Measurements from ENCODE around the gene RPS4Y2. TPM values are rescaled to one million over a fixed set of nuclear protein-coding genes. Genes with fewer than 3 reads are reported as not detected.

Gene RPS4Y2
- total RNA-seq, 1 donor = not detected

DNA sequence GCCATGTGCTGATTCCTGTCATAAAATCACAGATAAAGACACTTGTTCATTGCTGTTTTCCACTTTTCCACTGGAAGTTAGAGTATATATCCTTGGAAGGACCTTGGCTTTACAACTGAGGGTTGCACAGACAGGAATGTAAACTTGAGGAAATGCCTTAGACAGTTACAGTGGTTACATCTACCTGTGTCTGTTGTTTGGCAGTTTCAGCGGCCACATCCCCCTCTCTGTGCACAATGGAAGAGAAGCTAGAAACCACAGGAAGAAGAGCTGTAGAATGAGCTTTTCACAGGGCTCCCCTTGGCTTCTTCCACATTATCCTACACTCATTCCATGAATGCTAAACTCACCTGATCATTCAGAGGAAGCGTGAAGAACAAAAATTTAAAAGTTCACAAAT is 9.0 kb upstream of the RPS4Y2 start:
- no peak overlapping the region for H3K4me3 ChIP-seq (ENCODE audit: low read depth, low read length)
- no peak for TF ChIP-seq CTCF (IDR thresholded peaks at IDR 0.05; ENCODE audit: insufficient read depth, low read depth, low read length)
- DNase-seq (ENCODE audit: low read depth) = no peak

GRCh38 chrY:20763869-20764268 is 8.0 kb downstream of the RPS4Y2 start:
- no peak for TF ChIP-seq CTCF (IDR thresholded peaks at IDR 0.05; ENCODE audit: insufficient read depth, low read depth, low read length)
- no peak overlapping the region for H3K4me3 ChIP-seq (ENCODE audit: low read depth, low read length)
- DNase-seq (ENCODE audit: low read depth) = no peak

- no peak for DNase-seq (ENCODE audit: low read depth)
- no peak for TF ChIP-seq CTCF (IDR thresholded peaks at IDR 0.05; ENCODE audit: insufficient read depth, low read depth, low read length)
- H3K4me3 ChIP-seq (ENCODE audit: low read depth, low read length) = no peak overlapping the region
Observed at GRCh38 chrY:20765117-20765516, 9.2 kb downstream of the RPS4Y2 start.

DNA sequence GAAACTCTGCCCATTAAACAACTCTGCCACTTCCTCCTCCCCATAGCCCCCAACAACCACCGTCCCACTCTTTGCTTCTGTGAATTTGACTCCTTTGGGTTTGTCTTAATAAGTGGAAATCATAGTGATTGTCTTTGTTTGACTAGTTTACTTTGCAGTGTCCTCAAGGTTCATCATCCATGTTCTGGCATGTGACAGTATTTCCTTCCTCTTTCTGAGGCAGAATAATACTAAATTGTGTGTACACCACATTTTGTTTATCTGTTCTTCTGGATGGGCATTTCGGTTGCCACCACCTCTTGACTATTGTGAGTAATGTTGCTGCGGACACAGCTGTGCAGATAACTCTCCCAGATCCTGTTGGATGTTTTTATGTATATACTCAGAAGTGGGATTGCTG is 14.8 kb downstream of the RPS4Y2 start:
- no peak overlapping the region for H3K4me3 ChIP-seq (ENCODE audit: low read depth, low read length)
- DNase-seq (ENCODE audit: low read depth) = no peak
- no peak for TF ChIP-seq CTCF (IDR thresholded peaks at IDR 0.05; ENCODE audit: insufficient read depth, low read depth, low read length)

- no peak for DNase-seq (ENCODE audit: low read depth)
- no peak overlapping the region for H3K4me3 ChIP-seq (ENCODE audit: low read depth, low read length)
- TF ChIP-seq CTCF (IDR thresholded peaks at IDR 0.05; ENCODE audit: insufficient read depth, low read depth, low read length) = no peak
Observed at GRCh38 chrY:20776104-20776503, 20.2 kb downstream of the RPS4Y2 start.

DNA sequence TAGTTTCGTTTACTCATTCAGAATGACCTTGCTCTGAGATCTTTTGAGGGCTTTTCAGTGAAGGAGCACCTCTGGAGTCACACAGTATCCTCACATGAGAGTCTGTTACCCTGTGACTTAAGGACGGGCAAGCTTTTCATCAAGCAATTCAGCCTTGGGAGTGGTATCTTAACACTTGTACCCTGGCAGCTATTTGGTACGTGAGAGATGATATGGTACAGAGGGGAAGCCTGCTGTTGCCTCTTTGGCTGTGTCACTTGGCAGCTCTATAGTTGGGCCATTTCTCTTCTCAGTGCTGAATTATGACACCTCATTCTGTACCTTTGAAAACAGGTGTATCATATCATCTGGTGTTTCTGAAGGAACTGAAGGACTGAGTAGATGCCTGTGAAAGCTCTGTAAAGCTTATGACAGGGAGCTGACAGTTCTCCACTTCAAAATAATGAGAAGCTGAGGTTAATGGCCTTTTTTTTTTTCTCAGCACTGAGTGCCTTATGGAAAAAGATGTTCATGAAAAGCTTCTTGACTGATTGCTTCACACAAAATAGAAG is 24.3 kb downstream of the RPS4Y2 start:
- TF ChIP-seq CTCF (IDR thresholded peaks at IDR 0.05; ENCODE audit: insufficient read depth, low read depth, low read length) = no peak
- no peak for DNase-seq (ENCODE audit: low read depth)
- H3K4me3 ChIP-seq (ENCODE audit: low read depth, low read length) = no peak overlapping the region

GRCh38 chrY:20780776-20781175 is 24.9 kb downstream of the RPS4Y2 start:
- no peak for DNase-seq (ENCODE audit: low read depth)
- H3K4me3 ChIP-seq (ENCODE audit: low read depth, low read length) = no peak overlapping the region
- TF ChIP-seq CTCF (IDR thresholded peaks at IDR 0.05; ENCODE audit: insufficient read depth, low read depth, low read length) = no peak

Measured in fibroblast of villous mesenchyme (primary cell).